SHP77 treated with DMSO at 0.1 percent for 48 hours (cell line): Measurements from ENCODE around the gene MRPL36.
"Not testable (repeated sequence)": the region's sequence is repeated elsewhere in the genome, so short reads cannot be mapped to it uniquely, and the experiment has no call there.

Experiments used
- DNase-seq: peaks from one replicate; lab custom pipeline; 2025; lab: John Stamatoyannopoulos, UW

Gene MRPL36

GRCh38 chr5:1796371-1797102 is 3.1 kb downstream of the MRPL36 start:
- DNase-seq, result no peak

GRCh38 chr5:1795931-1796330 is 3.7 kb downstream of the MRPL36 start:
- no peak for DNase-seq

GRCh38 chr5:1795506-1795905 is 4.1 kb downstream of the MRPL36 start:
- no peak for DNase-seq

- no peak for DNase-seq
Observed at GRCh38 chr5:1794901-1795290, 4.7 kb downstream of the MRPL36 start.

GRCh38 chr5:1793966-1794900 is 5.4 kb downstream of the MRPL36 start:
- no peak for DNase-seq

GRCh38 chr5:1793301-1793740 is 6.3 kb downstream of the MRPL36 start:
- DNase-seq, result no peak

- DNase-seq, result no peak
Observed at GRCh38 chr5:1792842-1793266, 6.8 kb downstream of the MRPL36 start.

- DNase-seq, result no peak
Observed at GRCh38 chr5:1791176-1791575, 8.5 kb downstream of the MRPL36 start.

GRCh38 chr5:1789834-1790471 is 9.7 kb downstream of the MRPL36 start:
- DNase-seq, result no peak

GRCh38 chr5:1789438-1789833 is 10.2 kb downstream of the MRPL36 start:
- DNase-seq, result not testable (repeated sequence)

GRCh38 chr5:1788828-1789227 is 10.8 kb downstream of the MRPL36 start:
- DNase-seq, result no peak

GRCh38 chr5:1788200-1788599 is 11.4 kb downstream of the MRPL36 start:
- DNase-seq, result no peak

- no peak for DNase-seq
Observed at GRCh38 chr5:1787472-1788047, 12.1 kb downstream of the MRPL36 start.

GRCh38 chr5:1786621-1787471 is 12.8 kb downstream of the MRPL36 start:
- no peak for DNase-seq

- DNase-seq, result no peak
Observed at GRCh38 chr5:1785984-1786383, 13.7 kb downstream of the MRPL36 start.

GRCh38 chr5:1785062-1785461 is 14.6 kb downstream of the MRPL36 start:
- no peak for DNase-seq

- DNase-seq, result no peak
Observed at GRCh38 chr5:1784197-1785050, 15.2 kb downstream of the MRPL36 start.

GRCh38 chr5:1783216-1783554 is 16.5 kb downstream of the MRPL36 start:
- DNase-seq, result no peak

GRCh38 chr5:1782385-1783215 is 17.0 kb downstream of the MRPL36 start:
- no peak for DNase-seq
